BLaER1 treated with 17β-estradiol and CSF1 and Interleukin-3, amounts not matched to agents 10 nM and 100 nM (cell line): ENCODE results near the gene FOXJ3.

Source experiments
- H3K27ac ChIP-seq, 11 experiments: shearing (Covaris generic); formaldehyde crosslinking; 2 replicates each; pipeline ENCODE4 v1.8.1; 2022
- H3K27me3 ChIP-seq, 11 experiments: shearing (Covaris generic); formaldehyde crosslinking; 2 replicates each; pipeline ENCODE4 v1.8.1; 2022
- H3K36me3 ChIP-seq, 11 experiments: shearing (Covaris generic); formaldehyde crosslinking; 2 replicates each; pipeline ENCODE4 v1.8.1; 2022
- H3K4me1 ChIP-seq, 10 experiments: shearing (Covaris generic); formaldehyde crosslinking; 2 replicates each; pipeline ENCODE4 v1.8.1; 2022
- H3K4me2 ChIP-seq, 11 experiments: shearing (Covaris generic); formaldehyde crosslinking; 2 replicates each; pipeline ENCODE4 v1.8.1; 2022
- H3K4me3 ChIP-seq, 10 experiments: shearing (Covaris generic); formaldehyde crosslinking; 2 replicates each; pipeline ENCODE4 v1.8.1; 2022
- H3K9ac ChIP-seq, 11 experiments: shearing (Covaris generic); formaldehyde crosslinking; 2 replicates each; pipeline ENCODE4 v1.8.1; 2022
- H3K9me3 ChIP-seq, 11 experiments: shearing (Covaris generic); formaldehyde crosslinking; replicated peaks in 1 of 11; 2 replicates each; pipeline ENCODE4 v1.8.1; 2022
- H4K20me1 ChIP-seq, 11 experiments: shearing (Covaris generic); formaldehyde crosslinking; 2 replicates each; pipeline ENCODE4 v1.8.1; 2022
- Cebpa-rat ChIP-seq, 11 experiments: shearing (Covaris generic); IDR thresholded peaks; 2 replicates each; pipeline ENCODE4 v1.8.1; 2022

The FOXJ3 gene

DNA sequence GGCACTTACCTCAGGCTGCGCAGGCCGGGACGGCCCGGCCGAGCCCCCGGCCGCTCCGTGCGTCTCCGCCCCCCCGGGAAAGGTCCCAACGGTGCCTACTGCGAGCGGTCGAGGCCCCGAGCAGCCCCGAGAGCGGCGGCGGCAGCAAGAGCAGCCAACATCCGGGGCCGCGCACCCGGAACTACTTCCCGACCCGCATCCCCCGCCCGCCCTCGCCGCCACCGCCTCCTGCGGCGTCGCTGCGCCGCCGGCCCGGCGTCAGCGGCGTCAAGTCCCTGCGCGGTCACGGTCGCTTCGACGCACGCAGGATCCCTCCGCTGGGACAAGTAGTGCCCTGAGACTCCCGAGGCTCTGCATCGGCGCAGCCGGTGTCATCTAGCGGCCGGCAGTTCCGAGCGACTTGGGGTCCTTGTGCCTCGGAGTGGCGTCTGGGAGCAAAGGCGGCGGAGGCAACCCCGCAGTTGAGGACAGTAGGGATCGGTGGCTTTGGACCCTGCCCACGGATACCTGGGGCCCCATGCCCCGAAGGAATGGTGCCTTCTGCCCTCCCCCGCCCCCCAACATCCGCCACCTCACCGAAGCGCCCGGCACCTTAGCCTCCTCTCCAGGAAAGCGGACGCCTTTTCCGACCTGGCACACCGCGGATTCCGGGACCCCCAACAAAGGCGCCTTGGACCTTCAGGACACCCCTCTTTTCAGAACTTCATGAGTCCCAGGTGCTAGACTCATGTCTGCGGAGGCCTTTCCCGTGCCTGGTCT is at the start of gene FOXJ3:
FOXJ3 (minus strand) TSS at position 186 of the 759 bp plus-strand sequence. CDS start 24,142 bp downstream, outside the sequence.
- peaks cover 0 to 13% (median 4%) of the 10 kb centered on the region in 11 experiments; a peak in 9 of 22 replicates for H3K36me3 ChIP-seq
- H3K4me3 ChIP-seq = peak within 1 kb of the TSS; percentile 85 to 99 (median 96)
- H4K20me1 ChIP-seq = peaks cover 35 to 47% (median 39%) of the 10 kb centered on the region in 11 experiments; a peak in 20 of 22 replicates
- H3K27ac ChIP-seq = peak within 1 kb of the TSS; percentile 77 to 95 (median 93)
- no peak for TF ChIP-seq Cebpa-rat (IDR thresholded peaks at IDR 0.05)
- peak within 1 kb of the TSS; percentile 87 to 97 (median 94) for H3K9ac ChIP-seq
- peaks cover 0 to 4% (median 0%) of the 10 kb centered on the region in 11 experiments; a peak in 4 of 22 replicates for H3K9me3 ChIP-seq
- H3K4me2 ChIP-seq = peak within 1 kb of the TSS; percentile 84 to 97 (median 93)
- peaks cover 23 to 37% (median 31%) of the 10 kb centered on the region in 10 experiments for H3K4me1 ChIP-seq
- H3K27me3 ChIP-seq = no peaks in the 10 kb centered on the region

DNA sequence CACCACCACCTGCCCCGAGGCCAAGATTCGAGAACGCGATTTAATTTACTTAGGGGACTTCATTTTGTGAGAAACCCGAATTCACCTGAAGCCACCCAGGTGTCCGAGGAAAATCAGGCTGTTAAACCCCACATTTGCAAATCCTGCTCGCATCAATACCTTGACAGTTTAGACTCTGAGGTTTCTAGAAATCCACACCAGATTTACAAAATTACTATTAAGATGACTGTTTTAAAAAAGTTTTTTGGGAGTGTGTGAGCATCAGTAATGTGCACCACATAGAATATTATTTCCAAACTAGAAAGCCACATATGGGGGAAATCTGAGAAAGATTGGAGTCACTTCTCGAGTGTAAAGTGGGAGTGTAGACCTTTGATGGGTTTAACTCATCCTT is 46.2 kb upstream of the FOXJ3 start:
- no peak for TF ChIP-seq Cebpa-rat (IDR thresholded peaks at IDR 0.05)
- H3K36me3 ChIP-seq = no peaks in the 10 kb centered on the region
- peaks cover 0 to 15% (median 10%) of the 10 kb centered on the region in 10 experiments; a peak in 18 of 20 replicates for H3K4me1 ChIP-seq
- peak overlapping the region; percentile 90 to 99 (median 96) for H3K4me2 ChIP-seq
- H4K20me1 ChIP-seq = no peaks in the 10 kb centered on the region
- no peaks in the 10 kb centered on the region for H3K9me3 ChIP-seq
- H3K9ac ChIP-seq = peak overlapping the region in 8 of 11 experiments; percentile 52 to 74 (median 68); a peak in 14 of 22 replicates
- no peak overlapping the region for H3K27ac ChIP-seq
- H3K4me3 ChIP-seq = peak overlapping the region; percentile 69 to 79 (median 74)
- H3K27me3 ChIP-seq = peaks cover 14 to 25% (median 21%) of the 10 kb centered on the region in 11 experiments

DNA sequence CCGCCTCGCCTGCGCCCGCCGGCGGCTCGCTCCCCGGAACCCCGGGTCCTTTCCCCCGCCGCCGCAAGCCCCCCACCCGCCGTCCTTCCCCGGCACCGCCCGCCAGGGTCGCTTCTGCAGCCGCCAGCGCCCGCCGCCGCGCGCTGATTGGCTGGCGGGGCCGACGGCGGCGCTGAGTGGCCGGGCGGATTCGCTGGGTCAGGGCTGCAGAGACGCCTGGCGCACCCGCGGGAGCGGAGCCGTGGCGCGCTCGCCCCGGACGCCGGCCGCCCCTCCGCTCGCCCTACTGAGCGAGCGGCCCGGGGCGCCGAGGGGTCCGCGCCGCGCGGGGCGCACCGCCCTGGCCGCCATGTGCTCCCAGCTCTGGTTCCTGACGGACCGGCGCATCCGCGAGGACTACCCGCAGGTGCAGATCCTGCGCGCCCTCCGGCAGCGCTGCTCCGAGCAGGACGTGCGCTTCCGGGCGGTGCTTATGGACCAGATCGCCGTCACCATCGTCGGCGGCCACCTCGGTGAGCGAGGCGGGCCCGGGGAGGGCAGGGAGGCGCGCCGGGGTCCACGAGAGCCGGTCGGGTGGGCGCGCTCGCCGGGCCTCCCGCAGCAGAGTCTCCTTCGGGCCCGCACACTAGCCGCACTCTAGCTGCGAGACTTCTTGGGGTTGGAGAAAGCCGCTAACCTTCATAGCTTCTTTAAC is 45.7 kb upstream of the FOXJ3 start, which contains the start of gene RIMKLA:
RIMKLA (plus strand) TSS at position 207 of the 694 bp plus-strand sequence; CDS start at position 350, 143 bp downstream.
- Histone ChIP-seq H3K4me3 (peak within 1 kb of the TSS; percentile 69 to 79 (median 74)), H3K9ac (peak within 1 kb of the TSS; percentile 29 to 74 (median 65); a peak in 21 of 22 replicates), H4K20me1 (no peaks in the 10 kb centered on the region), H3K9me3 (no peaks in the 10 kb centered on the region), H3K36me3 (no peaks in the 10 kb centered on the region), H3K4me1 (peaks cover 0 to 15% (median 10%) of the 10 kb centered on the region in 10 experiments; a peak in 18 of 20 replicates), H3K27me3 (peaks cover 14 to 25% (median 21%) of the 10 kb centered on the region in 11 experiments), H3K27ac (no peak within 1 kb of the TSS), H3K4me2 (peak within 1 kb of the TSS; percentile 90 to 99 (median 96))
- TF ChIP-seq Cebpa-rat (IDR thresholded peaks at IDR 0.05) = no peak

DNA sequence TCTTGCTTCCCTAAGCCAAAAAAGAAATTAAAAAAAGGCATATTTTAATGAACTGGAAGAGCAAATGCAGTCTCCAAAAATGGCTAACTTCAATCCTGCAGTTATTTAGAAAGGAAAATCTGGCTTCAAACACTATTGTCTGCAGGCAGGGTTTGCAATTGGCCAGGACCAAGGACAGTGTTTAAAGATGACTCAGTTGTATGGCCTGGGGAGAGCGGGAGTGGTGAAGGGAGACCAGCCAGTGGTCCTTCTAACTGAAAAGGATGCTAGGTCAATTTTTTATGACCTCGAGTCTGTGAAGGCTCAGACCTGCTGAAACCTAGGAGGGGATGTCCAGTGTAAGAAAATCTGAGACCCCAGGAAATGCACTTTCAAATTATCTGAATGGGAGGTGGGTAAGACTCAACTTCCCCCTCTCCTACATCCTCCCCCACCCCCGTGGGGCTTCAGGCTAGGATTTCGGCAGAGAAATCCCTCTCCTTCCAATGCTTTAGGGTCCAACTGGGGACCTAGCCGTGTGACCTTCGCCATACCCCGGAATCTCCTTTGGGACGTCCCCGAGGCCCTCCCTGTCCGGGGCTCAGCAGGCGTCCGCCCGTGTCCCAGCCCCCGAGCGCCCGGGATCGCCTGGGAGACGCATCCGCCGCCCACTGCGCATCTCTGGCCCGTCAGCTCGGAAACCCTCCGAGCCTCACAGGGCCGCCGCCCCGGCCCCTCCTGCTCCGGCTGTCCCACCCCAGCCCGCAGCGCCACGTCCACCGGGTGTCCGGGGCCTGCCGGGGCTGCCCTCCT is 45.0 kb upstream of the FOXJ3 start:
- Histone ChIP-seq H3K9ac (peak overlapping the region; percentile 29 to 74 (median 65); a peak in 20 of 22 replicates), H3K27ac (no peak overlapping the region), H4K20me1 (no peaks in the 10 kb centered on the region), H3K4me3 (peak overlapping the region; percentile 69 to 79 (median 74)), H3K9me3 (no peaks in the 10 kb centered on the region), H3K27me3 (peaks cover 14 to 25% (median 21%) of the 10 kb centered on the region in 11 experiments), H3K36me3 (no peaks in the 10 kb centered on the region), H3K4me1 (peaks cover 0 to 15% (median 10%) of the 10 kb centered on the region in 10 experiments; a peak in 18 of 20 replicates), H3K4me2 (peak overlapping the region; percentile 90 to 99 (median 96))
- TF ChIP-seq Cebpa-rat (IDR thresholded peaks at IDR 0.05) = no peak

DNA sequence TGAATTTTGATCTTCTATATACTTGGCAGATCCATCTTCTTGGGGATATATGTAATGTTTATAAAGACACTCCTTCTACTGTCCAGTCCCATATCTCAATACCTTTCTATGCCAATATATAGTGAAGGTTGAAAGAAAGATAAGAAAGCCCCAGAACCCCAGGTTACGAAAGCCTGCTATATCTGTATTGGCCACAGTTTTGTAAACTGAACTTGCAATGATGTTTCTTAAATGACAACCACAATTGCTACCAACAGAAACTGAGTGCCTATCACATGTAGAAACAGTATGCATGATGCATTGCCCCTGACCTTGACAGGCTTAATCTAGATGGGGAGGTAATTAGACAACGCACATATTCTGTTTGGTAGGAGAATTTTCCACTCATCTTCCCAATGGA is 37.8 kb upstream of the FOXJ3 start:
- H3K9ac ChIP-seq = no peak overlapping the region
- no peaks in the 10 kb centered on the region for H3K9me3 ChIP-seq
- no peaks in the 10 kb centered on the region for H3K36me3 ChIP-seq
- no peak overlapping the region for H3K4me2 ChIP-seq
- no peak overlapping the region for H3K27ac ChIP-seq
- no peaks in the 10 kb centered on the region for H4K20me1 ChIP-seq
- no peak for TF ChIP-seq Cebpa-rat (IDR thresholded peaks at IDR 0.05)
- no peaks in the 10 kb centered on the region for H3K27me3 ChIP-seq
- no peak overlapping the region for H3K4me3 ChIP-seq
- no peaks in the 10 kb centered on the region for H3K4me1 ChIP-seq

DNA sequence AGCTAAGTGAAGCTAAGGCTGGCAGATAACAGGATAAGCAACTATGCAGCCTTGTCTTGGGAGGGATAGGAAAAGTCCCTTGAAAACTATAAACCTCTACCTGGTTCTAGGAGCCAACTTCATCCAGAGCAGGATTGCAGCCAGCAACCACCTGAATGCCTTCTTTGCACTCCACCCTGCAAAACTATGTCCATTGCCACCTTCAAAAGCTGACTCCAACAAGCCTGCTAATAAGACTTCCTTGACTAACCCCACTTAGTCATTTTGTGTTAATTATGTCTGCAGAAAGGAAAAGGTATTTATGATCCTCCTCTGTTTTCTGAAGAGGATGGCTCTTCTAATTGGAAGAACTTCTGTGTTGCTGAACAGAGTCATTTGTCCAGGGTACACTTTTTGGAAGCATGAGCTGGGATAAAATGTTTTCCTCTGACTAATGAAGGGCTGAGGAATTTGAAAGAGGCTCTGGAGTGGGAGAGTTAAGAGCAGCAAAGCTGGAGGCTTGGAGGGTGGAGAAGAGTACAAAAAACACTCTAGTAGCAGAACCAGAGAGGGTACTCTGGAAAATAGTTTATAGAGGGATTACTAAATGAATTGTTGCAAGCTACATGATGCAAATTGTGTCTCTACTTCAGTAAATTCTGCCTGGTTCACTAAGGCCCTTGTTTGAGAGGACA is 36.0 kb upstream of the FOXJ3 start:
- Histone ChIP-seq H3K36me3 (no peaks in the 10 kb centered on the region), H3K4me2 (no peak overlapping the region), H3K4me3 (no peak overlapping the region), H3K27ac (no peak overlapping the region), H3K4me1 (no peaks in the 10 kb centered on the region), H3K27me3 (no peaks in the 10 kb centered on the region), H3K9me3 (no peaks in the 10 kb centered on the region), H4K20me1 (no peaks in the 10 kb centered on the region), H3K9ac (no peak overlapping the region)
- TF ChIP-seq Cebpa-rat (IDR thresholded peaks at IDR 0.05) = no peak

DNA sequence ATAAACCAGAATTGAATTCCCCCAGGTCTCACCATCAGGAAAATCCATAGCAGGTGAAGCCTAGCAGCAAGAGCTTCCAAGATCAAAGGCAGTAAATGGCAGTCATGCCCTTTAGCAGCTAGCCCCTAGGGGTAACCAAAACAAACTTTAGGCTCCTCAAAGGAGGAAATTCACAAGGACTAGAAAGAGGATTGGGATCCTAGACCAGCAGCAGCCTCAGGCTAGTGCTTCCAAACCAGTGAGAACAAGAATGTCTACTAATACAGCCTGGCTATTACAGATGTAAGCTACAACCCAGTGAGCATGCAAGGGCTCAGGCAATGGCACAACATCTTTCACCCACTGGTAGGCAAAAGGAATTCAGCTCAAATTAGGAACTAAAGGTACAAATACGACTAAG is 34.4 kb upstream of the FOXJ3 start:
- Histone ChIP-seq H3K9me3 (no peaks in the 10 kb centered on the region), H3K36me3 (no peaks in the 10 kb centered on the region), H3K4me2 (no peak overlapping the region), H3K27ac (no peak overlapping the region), H3K27me3 (no peaks in the 10 kb centered on the region), H3K4me1 (no peaks in the 10 kb centered on the region), H4K20me1 (no peaks in the 10 kb centered on the region), H3K4me3 (no peak overlapping the region), H3K9ac (no peak overlapping the region)
- no peak for TF ChIP-seq Cebpa-rat (IDR thresholded peaks at IDR 0.05)

DNA sequence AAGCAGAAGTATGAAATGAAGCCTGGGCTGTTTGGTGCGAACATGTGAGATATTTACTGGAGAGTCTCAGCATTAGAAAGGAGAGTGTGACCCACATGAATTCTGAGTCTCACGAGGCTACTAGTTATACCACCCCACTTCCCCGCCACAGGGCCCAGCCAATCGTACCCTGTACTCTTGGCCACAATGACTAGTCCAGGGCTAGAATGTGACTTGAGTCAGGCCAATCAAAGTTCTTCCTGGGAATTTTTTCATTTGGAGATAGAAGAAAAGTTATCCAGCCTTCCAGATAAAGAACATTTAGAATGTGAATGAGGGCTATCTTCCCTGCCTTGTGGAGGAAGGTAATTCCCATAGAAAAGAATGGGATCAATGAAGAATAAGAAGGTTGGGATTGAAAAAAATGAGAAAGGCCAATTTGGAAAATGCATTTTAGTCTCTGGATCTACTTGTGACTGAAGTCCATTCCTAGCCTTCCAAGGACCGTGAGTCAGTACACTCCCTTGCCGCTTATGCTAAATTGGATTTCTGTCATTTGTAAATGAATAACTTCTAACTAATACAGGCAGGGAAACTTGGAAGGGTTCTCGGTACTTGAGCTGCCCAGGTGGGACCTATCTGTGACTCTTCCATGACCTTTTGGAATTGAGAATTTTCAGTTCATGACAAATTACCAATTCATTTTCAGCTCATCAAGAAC is 33.2 kb upstream of the FOXJ3 start:
- H3K27me3 ChIP-seq = no peaks in the 10 kb centered on the region
- H3K36me3 ChIP-seq = no peaks in the 10 kb centered on the region
- no peak overlapping the region for H3K27ac ChIP-seq
- H4K20me1 ChIP-seq = no peaks in the 10 kb centered on the region
- no peak overlapping the region for H3K4me2 ChIP-seq
- peaks cover 0 to 10% (median 0%) of the 10 kb centered on the region in 10 experiments; a peak in 2 of 20 replicates for H3K4me1 ChIP-seq
- no peak for TF ChIP-seq Cebpa-rat (IDR thresholded peaks at IDR 0.05)
- H3K4me3 ChIP-seq = no peak overlapping the region
- H3K9ac ChIP-seq = no peak overlapping the region
- no peaks in the 10 kb centered on the region for H3K9me3 ChIP-seq
